ENCODE results near the gene PKNOX2. TPM values are rescaled to one million over a fixed set of nuclear protein-coding genes. Genes with fewer than 3 reads are reported as not detected.

The PKNOX2 gene
- total and polyA plus RNA-seq, 10 of the 15 experiments (the other 5 are each of a cell fraction or from before 2014, with no cell fraction given): not detected

- CTCF ChIA-PET: interaction anchor here (0.6 to 3.1 kb wide), 17 partner anchors 7 to 1032 kb away, joined by 3 to 27 read pairs (median 5); partner anchors contain the start of genes SLC37A2 and TMEM218
These were observed 41.2 kb upstream of the PKNOX2 start for GRCh38 chr11:125123194-125123946.

More at GRCh38 chr11:125123194-125123946, 41.2 kb upstream of the PKNOX2 start:
- 99% methylated on average over 4 of the region's 4 CpGs for WGBS (ENCODE audit: insufficient coverage, insufficient replicate concordance, low lambda C conversion rate, missing lambda C conversion rate)
- Histone ChIP-seq H3K27ac (ENCODE audit: control insufficient read depth, insufficient read depth) (no peak overlapping the region), H3K27me3 (replicated peaks in 1 of 2; ENCODE audit: control insufficient read depth in 2 of 2, insufficient read depth in 2 of 2, low read length in 1 of 2) (no peaks in the 10 kb centered on the region; a peak in 2 of 4 replicates), H3K36me3 (ENCODE audit: control insufficient read depth in 2 of 2, insufficient read depth in 2 of 2, low read length in 1 of 2) (no peaks in the 10 kb centered on the region), H4K20me1 (ENCODE audit: control insufficient read depth, insufficient read depth) (no peaks in the 10 kb centered on the region), H3K4me3 (no peak overlapping the region), H3K4me2 (ENCODE audit: control insufficient read depth, insufficient read depth) (peak overlapping the region; percentile 60; the same call in 1 of the 2 replicates), H3K9me3 (replicated peaks; ENCODE audit: control insufficient read depth, insufficient read depth, low read length) (no peaks in the 10 kb centered on the region), H3K79me2 (ENCODE audit: control insufficient read depth, insufficient read depth, low read length) (no peaks in the 10 kb centered on the region), H3K4me1 (ENCODE audit: control insufficient read depth, insufficient read depth, low read length) (no peaks in the 10 kb centered on the region), H3K9ac (ENCODE audit: control insufficient read depth, insufficient read depth, low read length) (no peak overlapping the region), H2AFZ (ENCODE audit: control insufficient read depth, low read depth, low read length) (peak overlapping the region; percentile 69)
- ATAC-seq (no peak), FAIRE-seq (no peak), DNase-seq (ENCODE audit: low read depth, low spot score) (no peak)
- BruUV-seq (replicated peaks): no TSS peak
- no peak for TF ChIP-seq REST (IDR thresholded peaks at IDR 0.05; ENCODE audit: low read depth, low read length)
- TF ChIP-seq ESRRA (IDR thresholded peaks at IDR 0.05; ENCODE audit: low read length): no peak
- TF ChIP-seq NR2F1 (conservative IDR thresholded peaks at IDR 0.05): no peak
- TF ChIP-seq ZZZ3 (IDR thresholded peaks at IDR 0.05; ENCODE audit: control insufficient read depth, insufficient read length, low read depth): no peak
- TF ChIP-seq STAT1 (conservative IDR thresholded peaks at IDR 0.05): no peak
- TF ChIP-seq CEBPZ (IDR thresholded peaks at IDR 0.05; ENCODE audit: low read depth, low read length): no peak
- TF ChIP-seq SPI1 (IDR thresholded peaks at IDR 0.05; ENCODE audit: borderline replicate concordance, insufficient read depth, low read depth, low read length): no peak
- TF ChIP-seq CREB1 (IDR thresholded peaks at IDR 0.05; ENCODE audit: low read depth): no peak
- TF ChIP-seq HDAC2 (IDR thresholded peaks at IDR 0.05): no peak
- TF ChIP-seq ZNF384 (IDR thresholded peaks at IDR 0.05; ENCODE audit: borderline replicate concordance, low read depth, low read length): no peak
- no peak for TF ChIP-seq JUND (IDR thresholded peaks at IDR 0.05; ENCODE audit: low read depth, low read length)
- TF ChIP-seq E2F4 (IDR thresholded peaks at IDR 0.05; ENCODE audit: low read depth, low read length): no peak
- no peak for TF ChIP-seq CEBPB (IDR thresholded peaks at IDR 0.05; ENCODE audit: borderline replicate concordance in 1 of 2, low read depth in 2 of 2, low read length in 2 of 2)
- no peak for TF ChIP-seq IRF3 (IDR thresholded peaks at IDR 0.05)
- intact Hi-C loops (cut with micrococcal nuclease; ENCODE audit: unreplicated experiment) (no loop called here), in situ Hi-C loops (cut with MboI) (no loop called here)
- SMC1A ChIA-PET (ENCODE audit: uncharacterized antibody, unreplicated experiment): interaction anchor here (0.9 to 3.7 kb wide), 12 partner anchors 10 to 231 kb away, joined by 3 to 29 read pairs (median 4); partner anchors contain the start of genes SLC37A2 and TMEM218
- POLR2A ChIA-PET: interaction anchor here (0.8 to 1.8 kb wide), 3 partner anchors 12 to 237 kb away, joined by 4 to 8 read pairs (median 5); partner anchors contain the start of genes CCDC15 and TMEM218
- RAD21 ChIA-PET (ENCODE audit: unreplicated experiment): interaction anchor here (0.5 to 1.6 kb wide), 7 partner anchors 11 to 164 kb away, joined by 3 to 7 read pairs (median 4); partner anchors contain the start of gene TMEM218

Measured in GM12878 (cell line).